HT1080 (cell line): ENCODE data around the gene PDE3B. TPM values are rescaled to one million over a fixed set of nuclear protein-coding genes. Genes with fewer than 3 reads are reported as not detected.

Source experiments
- DNase-seq: peaks from one replicate; pipeline ENCODE4 v3.0.0-alpha.2; 2015; ENCODE audit warnings: low read depth
- small RNA-seq: library from RNA; depleted of rRNA; stranded (forward); fragments of <200 nt; gene quantifications from one replicate; pipeline ENCODE3, GENCODE V24; 2014
- total RNA-seq: library from RNA; depleted of rRNA; stranded (reverse); fragments of >200 nt; shearing (Covaris generic); gene quantifications from 2 replicates; pipeline ENCODE4 v1.2.3, GENCODE V29; 2014; rRNA removed

Gene PDE3B
- total RNA-seq, 1 experiment from 2014 or later, result not detected

- DNase-seq, result no peak
These were observed 272.8 kb downstream of the PDE3B start for GRCh38 chr11:14916403-14916802.

Small RNA genes within 50 kb of the gene (small RNA-seq; reads per million reads assigned to genes)
- gene CALCP, result not detected

Other genes with a start within 250 kb of the PDE3B start
- 131 and 132 TPM in 2 replicates for gene COPB1, start 144.0 kb upstream of the PDE3B start, total RNA-seq
- gene PSMA1, start 123.4 kb upstream of the PDE3B start, total RNA-seq, result 224 and 233 TPM in 2 replicates
- 4.0 and 5.9 TPM in 2 replicates for gene CYP2R1, start 248.4 kb downstream of the PDE3B start, total RNA-seq